A549 (cell line): Measurements from ENCODE around the gene GIT2.

ENCODE experiments used
- BHLHE40 ChIP-seq: IDR thresholded peaks from 2 replicates; pipeline ENCODE4 v1.6.1; 2012; ENCODE audit warnings: low read depth, low read length, inconsistent platforms
- CHD2 ChIP-seq: fragments of 150-350 bp; IDR thresholded peaks from 2 replicates; pipeline ENCODE4 v1.6.1; 2014; ENCODE audit warnings: low read length; ENCODE audit not compliant: partially characterized antibody
- CTCF ChIP-seq: fragments of >200 bp; sonication (Bioruptor Twin); formaldehyde crosslinking; IDR thresholded peaks from 3 replicates; pipeline ENCODE4 v1.5.1; 2016
- HEYL ChIP-seq: fragments of 250-450 bp; sonication (Bioruptor Pico); IDR thresholded peaks from 2 replicates; pipeline ENCODE4 v1.8.0; 2021; ENCODE audit warnings: mild to moderate bottlenecking, moderate library complexity
- JUN ChIP-seq, 2 experiments: fragments of >200 bp; sonication (Bioruptor Twin); formaldehyde crosslinking; IDR thresholded peaks; 2 replicates in 1 of 2; 3 replicates in 1 of 2; pipeline ENCODE4 v1.6.1; 2016 to 2017
- JUNB ChIP-seq: fragments of >200 bp; sonication (Bioruptor Twin); formaldehyde crosslinking; IDR thresholded peaks from 2 replicates; pipeline ENCODE4 v1.6.1; 2016
- KDM1A ChIP-seq: fragments of 200-600 bp; sonication (generic); IDR thresholded peaks from 2 replicates; pipeline ENCODE4 v1.6.1; 2016; ENCODE audit warnings: low read depth, mild to moderate bottlenecking
- MYC ChIP-seq: IDR thresholded peaks from 2 replicates; pipeline ENCODE4 v1.6.1; 2012; ENCODE audit warnings: mild to moderate bottlenecking, inconsistent platforms, low read length, improper control_type of control experiment, borderline replicate concordance
- POLR2A ChIP-seq: IDR thresholded peaks from 2 replicates; pipeline ENCODE4 v1.6.1; 2012; ENCODE audit warnings: mild to moderate bottlenecking, low read length
- POLR2AphosphoS2 ChIP-seq: conservative IDR thresholded peaks from 2 replicates; pipeline ENCODE4 v1.6.1; 2012; ENCODE audit warnings: low read length, improper control_type of control experiment, inconsistent platforms
- RAD21 ChIP-seq, 2 experiments: fragments of >200 bp in 1 of 2; sonication (Bioruptor Twin) in 1 of 2; formaldehyde crosslinking in 1 of 2; IDR thresholded peaks in 1 of 2; conservative IDR thresholded peaks in 1 of 2; 2 replicates in 1 of 2; 3 replicates in 1 of 2; pipeline ENCODE4 v1.6.1; 2012 to 2018; ENCODE audit warnings: inconsistent platforms in 1 of 2
- ZFP36 ChIP-seq: fragments of 450-650 bp; IDR thresholded peaks from 2 replicates; pipeline ENCODE4 v1.6.1; 2014; ENCODE audit warnings: borderline replicate concordance; ENCODE audit not compliant: partially characterized antibody
- TF ChIP-seq, protein P1 (sequence below): fragments of 200-600 bp; sonication (generic); IDR thresholded peaks from 2 replicates; pipeline ENCODE4 v1.6.1; 2016; ENCODE audit warnings: antibody characterized with exemption, mild to moderate bottlenecking, moderate library complexity

- TF ChIP-seq POLR2A (no peak), CTCF (no peak), BHLHE40 (no peak), KDM1A (no peak), ZFP36 (no peak), RAD21 (conservative IDR thresholded peaks at IDR 0.05 in 1 of 2, IDR thresholded peaks at IDR 0.05 in 1 of 2) (no peak), MYC (no peak), JUN (IDR thresholded peaks at IDR 0.05) (no peak), JUNB (no peak), HEYL (CRISPR knock-in tag) (no peak), CHD2 (no peak), POLR2AphosphoS2 (no peak)
- TF ChIP-seq, protein P1, sequence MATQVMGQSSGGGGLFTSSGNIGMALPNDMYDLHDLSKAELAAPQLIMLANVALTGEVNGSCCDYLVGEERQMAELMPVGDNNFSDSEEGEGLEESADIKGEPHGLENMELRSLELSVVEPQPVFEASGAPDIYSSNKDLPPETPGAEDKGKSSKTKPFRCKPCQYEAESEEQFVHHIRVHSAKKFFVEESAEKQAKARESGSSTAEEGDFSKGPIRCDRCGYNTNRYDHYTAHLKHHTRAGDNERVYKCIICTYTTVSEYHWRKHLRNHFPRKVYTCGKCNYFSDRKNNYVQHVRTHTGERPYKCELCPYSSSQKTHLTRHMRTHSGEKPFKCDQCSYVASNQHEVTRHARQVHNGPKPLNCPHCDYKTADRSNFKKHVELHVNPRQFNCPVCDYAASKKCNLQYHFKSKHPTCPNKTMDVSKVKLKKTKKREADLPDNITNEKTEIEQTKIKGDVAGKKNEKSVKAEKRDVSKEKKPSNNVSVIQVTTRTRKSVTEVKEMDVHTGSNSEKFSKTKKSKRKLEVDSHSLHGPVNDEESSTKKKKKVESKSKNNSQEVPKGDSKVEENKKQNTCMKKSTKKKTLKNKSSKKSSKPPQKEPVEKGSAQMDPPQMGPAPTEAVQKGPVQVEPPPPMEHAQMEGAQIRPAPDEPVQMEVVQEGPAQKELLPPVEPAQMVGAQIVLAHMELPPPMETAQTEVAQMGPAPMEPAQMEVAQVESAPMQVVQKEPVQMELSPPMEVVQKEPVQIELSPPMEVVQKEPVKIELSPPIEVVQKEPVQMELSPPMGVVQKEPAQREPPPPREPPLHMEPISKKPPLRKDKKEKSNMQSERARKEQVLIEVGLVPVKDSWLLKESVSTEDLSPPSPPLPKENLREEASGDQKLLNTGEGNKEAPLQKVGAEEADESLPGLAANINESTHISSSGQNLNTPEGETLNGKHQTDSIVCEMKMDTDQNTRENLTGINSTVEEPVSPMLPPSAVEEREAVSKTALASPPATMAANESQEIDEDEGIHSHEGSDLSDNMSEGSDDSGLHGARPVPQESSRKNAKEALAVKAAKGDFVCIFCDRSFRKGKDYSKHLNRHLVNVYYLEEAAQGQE, result no peak
Observed at GRCh38 chr12:109943811-109944210, 52.4 kb downstream of the GIT2 start.
